NCI-H1436 (cell line): ENCODE measurements around the gene PPARGC1A.

ENCODE experiments used
- DNase-seq: peaks from one replicate; lab custom pipeline; 2025; lab: John Stamatoyannopoulos, UW

The PPARGC1A gene

DNA sequence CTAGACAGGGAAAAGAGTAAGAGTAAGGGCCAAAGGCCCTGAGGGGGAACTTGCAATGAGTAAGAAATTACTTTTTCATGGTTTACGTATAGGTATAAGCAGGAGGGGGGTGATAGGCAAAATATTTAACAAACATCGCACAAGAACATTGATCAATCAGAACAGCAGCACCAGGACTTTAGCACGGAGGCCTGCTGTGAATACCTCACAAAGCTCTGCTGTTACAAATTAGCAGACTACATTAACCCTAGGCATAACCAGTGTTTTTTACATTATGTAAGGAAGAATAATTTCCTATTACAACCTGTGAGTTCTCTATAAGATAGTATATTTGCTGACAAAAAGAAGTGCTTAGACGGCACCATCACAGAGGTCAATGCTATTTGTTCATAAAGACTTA is 44.9 kb downstream of the PPARGC1A start:
- DNase-seq: no peak

DNA sequence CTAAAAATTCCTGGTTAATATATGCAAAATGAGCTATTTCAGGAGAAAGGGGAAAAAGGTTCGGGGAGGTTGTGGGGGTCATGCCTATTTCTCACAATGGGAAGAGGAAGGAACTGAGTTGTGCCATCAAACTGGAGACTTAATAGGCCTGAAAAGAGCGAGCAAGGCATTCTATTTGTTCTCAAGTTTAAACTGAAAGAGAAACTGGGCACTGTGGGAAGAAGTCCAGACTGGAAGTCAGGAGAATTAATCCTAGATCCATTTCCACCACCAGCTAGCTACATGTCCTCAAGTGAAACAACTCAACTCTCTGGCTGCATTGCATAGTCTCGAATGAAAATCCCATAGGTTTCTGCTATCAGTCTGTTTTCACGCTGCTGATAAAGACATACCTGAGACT is 50.6 kb downstream of the PPARGC1A start:
- no peak for DNase-seq

DNA sequence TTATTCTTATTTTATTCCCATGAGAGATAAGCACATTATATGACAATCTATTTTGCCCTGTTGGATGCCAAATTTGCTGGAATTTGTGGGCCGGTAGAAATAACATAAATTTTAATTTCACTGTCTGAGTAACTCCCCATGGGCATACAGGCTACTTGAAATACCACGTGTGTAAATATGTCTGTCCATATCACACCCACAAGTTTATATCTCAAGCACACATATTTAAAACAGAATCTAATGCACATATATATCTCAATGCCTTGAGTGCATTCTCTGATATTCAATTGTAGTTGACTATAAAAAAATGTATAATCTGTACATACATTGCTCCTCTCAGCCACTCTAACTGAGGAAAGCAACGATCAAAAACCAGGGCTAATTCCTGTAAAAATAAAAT is 51.2 kb downstream of the PPARGC1A start:
- no peak for DNase-seq

DNA sequence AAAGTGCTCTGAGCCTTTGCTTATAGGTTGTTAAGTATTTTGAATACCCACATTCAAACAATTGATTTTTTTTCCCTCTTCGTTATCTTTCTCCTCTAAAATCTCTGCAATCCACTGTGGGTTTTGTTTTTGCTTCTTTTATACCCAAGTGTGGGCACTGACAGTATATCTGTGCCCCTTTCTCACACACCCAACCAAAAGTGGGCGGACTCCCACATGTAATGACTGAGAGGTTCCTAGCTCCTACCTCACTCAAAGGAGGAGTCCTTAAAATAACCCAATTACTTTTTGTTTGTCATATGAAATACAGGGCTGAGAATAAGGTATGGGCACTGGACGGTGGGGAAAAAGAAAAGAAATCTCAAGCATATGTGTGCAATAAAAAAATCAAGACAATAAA is 51.7 kb downstream of the PPARGC1A start:
- no peak for DNase-seq

DNA sequence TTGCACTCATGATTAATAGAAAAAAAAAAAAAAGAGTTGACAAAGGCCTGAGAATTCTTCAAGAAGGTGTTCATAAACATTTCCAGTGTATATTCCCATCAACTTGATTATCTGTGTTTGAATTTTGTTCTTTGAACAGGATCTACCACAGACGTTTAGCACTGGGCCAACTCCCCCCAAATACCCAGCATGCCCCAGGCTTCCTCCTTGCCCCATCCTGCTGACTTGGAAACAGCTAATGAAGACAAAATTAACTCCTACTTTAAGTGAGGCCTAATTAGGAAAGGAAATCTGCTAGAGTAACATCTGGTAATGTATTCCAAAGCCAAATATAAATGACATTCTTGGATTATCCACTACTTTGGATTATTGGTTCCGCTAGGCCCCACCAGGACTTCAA is 52.5 kb downstream of the PPARGC1A start:
- DNase-seq: no peak

DNA sequence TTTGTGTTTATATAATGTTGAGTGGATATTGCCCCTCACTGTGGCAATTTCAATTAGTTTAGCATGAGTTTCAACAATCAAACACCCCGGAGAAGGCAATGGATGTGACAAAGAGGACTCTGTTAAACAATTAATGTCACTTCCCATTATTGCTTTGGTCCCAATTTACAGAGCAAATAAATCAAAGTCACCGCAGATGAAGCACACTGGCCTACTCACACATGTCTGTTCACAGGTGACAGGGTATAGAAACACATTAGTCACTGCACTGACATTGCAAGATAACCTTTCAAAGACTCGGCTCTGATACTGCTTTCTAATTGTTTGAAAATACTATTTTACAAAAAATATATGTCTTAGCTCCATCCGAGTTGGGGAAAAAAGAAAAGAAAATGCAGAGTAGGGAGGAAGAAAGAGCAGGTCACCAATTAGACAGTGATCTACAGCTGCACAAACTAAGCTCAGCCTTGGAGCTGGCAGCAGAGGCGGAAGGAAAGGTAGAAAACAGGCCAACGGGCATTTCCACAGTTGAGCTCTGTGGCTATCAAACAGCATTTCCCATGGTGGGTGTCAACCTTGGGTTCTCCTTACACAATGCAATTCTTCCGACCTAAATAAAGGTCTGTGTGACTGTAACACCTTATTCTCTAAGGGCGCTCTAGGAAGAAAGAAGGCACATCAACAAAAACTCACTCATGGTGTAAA is 53.9 kb downstream of the PPARGC1A start:
- no peak for DNase-seq

DNA sequence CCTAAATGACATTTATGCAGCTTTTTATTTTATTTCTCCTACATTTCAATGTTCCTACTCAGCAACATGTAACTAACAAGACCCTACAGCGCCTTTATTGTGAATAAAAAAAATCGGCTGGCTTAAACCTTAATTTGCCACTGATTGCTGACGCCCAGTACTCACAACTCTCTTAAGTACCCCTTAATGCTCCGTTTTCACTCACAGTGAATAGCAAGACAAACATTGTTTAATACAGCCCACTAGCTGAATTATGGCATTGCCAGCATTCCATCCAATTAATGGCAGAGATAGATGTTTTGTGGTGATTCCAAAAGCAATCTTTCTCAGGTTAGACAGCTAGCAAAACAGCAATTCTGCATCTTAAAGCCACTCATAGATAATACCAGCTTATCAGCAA is 61.1 kb downstream of the PPARGC1A start:
- DNase-seq: peak; percentile 57

- DNase-seq: no peak
Observed at GRCh38 chr4:23828020-23828715, 61.7 kb downstream of the PPARGC1A start.

DNA sequence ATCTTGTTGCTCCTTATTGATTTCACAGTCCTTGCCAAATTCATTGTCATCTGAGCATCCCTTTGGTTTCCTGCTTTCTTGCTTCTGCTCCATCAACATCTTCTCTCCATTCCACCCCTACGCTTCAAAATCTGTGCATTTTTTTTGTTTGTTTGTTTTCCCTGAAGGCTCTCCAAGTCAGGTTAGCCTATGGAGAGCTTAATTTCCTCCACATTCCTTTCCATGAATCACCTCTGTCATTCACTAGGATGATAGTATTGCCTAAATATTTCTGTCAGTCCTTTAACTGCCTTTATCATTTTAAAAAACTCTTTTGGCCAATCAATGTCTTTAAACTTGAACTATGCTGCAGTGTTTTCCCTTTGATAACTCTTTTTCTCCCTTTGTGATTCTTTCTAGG is 67.7 kb downstream of the PPARGC1A start:
- DNase-seq: no peak

- DNase-seq: no peak
Observed at GRCh38 chr4:23819041-23819511, 70.8 kb downstream of the PPARGC1A start.

DNA sequence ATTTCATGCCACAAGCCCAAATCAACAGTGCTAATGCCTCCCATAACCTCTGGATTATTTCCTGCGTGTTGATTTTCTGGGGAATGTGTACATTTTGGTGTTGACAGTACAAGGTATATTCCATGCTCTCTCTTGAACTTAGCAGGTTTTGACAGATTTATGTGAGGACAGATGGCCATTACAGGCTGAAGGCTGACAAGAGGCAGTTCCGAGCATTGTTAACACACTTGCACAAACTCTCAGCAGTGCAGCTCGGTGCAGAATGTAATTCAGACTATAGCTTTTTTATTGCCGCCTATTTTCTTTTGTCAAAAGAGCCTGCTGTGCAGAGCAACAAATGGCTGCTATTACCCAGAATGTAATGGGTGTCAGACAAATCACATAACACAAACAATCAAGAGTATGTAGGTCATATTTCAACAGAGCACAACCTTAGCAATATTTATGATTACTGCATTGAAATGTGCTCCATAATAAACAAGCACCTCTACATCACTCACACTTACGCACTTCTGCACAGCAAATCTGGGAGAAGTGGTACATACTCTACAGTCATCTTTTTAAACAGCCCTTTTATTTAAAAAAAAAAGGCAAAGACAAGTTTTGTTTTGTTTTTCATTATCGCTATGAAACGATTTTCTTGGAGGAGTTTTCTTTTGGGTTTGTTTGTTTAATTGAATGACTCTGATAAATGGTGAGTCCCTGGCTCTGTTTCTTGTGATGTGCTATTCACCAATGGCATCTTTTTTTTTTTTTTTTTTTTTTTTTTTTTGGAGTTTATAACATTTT is 71.6 kb downstream of the PPARGC1A start:
- DNase-seq: peak; percentile 55

DNA sequence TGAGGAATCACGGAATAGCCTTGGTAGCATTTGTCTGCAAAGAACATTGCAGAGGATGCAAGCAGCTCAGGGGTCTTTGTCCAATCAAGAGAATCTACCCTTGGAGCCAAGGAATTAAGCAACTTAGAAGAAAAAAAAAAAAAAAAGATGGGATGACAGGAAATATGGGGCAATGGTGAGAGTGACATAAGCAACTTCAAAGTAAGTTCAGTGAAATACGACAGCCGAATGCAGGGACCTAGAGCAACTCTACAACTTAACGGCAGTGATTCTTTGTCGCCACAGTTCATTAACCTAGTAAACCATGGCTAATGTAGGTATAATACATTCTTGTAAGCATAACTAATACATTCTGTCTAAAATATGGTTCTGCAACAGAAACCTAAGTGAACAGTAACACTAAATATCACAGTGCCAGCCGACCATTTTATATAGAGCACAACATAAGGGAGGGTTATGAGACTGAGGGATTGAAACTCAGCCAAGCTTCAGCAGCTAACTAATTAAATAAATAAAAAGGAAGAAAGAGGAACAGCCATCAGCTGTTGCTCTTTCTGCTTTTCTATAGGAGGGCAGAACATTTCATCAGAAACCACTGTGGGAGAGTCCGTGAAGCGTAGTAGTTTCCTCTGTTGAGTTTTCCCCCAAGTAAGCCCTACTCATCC is 74.7 kb downstream of the PPARGC1A start:
- no peak for DNase-seq

DNA sequence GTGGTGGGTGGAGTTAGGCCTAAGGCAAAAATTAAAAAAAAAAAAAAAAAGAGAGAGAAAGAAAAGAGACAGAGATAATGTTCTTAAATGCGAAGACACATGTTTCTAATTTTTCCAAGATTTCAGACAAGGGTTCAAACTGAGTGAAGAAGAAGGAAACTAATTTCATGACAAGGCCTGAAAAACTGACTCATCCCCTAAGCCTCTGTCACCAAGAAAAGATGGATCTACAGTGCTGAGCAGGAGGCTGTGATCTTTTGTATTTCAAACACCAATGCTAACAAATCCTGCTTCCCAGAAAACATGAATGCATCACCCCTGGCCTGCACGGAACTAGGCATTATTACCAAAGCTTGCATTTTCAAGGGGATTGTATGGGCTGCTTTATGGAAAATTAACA is 75.3 kb downstream of the PPARGC1A start:
- DNase-seq: no peak

- DNase-seq: no peak
Observed at GRCh38 chr4:23811161-23811560, 78.7 kb downstream of the PPARGC1A start.

DNA sequence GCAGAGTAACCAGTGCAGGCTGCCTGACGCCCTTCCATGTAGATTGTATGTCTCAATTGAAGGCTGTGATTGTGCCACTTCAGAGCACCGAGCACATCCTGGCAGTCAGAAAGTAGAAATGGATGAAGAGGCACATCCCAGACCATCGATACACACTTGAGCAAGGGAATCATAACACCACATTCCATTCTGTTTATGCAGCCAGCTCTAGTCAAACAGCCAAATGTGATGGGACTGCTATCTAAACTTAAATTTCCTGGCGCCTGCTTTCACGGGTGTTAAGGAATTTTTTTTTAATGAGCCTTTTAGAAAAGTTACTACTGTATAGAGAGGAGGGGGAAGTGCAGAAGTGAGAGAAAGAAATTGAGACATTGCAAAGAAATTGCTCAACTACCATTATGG is 84.4 kb downstream of the PPARGC1A start:
- DNase-seq: no peak

GRCh38 chr4:23789762-23790161 is 100.1 kb downstream of the PPARGC1A start:
- no peak for DNase-seq

DNA sequence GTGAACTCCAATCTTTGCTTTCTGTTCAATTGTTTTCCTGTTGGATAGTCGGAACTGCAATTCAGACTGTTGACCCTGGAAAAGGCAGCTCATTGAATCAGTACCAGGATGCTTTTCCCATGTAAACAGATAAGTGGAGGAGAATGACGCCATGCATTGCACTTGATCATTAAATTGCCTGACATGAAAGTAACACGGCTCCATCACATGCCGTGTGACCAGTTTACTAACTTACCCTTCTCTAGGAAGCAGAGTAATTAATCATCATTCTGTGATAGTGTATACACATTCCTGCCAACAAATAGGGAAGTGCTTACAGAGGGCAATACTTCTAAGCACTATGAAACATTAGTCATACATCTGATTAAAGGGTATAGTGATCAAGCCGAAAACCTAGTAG is 101.4 kb downstream of the PPARGC1A start:
- DNase-seq: no peak

DNA sequence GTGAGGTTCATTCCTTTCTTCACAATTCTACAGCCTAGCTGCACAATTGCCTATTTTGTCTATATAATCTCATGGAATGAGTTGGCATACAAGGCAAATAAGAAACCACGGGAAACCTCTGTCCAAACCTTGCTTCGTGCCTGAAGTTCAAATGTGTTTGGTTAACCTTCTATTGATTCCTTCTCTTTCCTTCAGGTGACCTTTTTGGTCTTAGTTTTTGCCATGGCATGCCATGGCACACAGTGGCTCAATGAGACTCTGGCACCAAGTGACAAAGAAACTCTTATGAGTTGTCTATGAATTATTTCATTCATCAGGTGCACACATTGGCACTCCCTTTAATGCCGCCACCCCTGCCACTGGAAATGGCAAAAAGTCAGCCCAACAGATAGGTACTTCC is 101.8 kb downstream of the PPARGC1A start:
- no peak for DNase-seq

DNA sequence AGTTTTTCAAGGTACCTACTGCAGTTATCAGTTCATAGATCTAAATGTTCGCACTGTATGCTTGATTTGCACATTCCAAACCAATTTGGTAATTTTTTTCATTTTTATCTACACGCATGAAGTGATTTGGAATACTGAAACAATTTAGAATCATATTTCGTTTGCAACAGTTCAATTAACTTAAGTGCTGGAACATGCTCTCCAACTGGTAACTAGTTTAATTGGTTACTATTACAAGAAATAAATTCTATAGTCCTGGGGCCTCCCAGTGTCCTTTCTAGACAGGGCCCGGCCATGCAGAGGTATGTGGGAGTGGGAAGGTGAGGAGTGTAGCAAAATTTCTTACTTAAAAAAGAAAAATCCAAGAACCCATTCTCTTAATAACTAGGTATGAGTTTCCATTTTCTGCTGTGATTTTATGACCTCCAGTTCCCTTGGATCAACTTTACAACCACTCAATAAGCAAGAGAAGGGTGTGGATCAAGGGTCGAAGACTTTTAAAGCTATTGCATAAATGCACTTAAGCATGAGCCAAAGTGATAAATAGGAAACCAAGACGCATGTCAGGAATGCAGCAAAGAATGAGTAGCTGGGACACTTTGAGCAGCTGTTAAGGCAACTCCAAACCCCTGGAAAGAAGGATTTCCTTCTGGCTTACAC is 106.9 kb downstream of the PPARGC1A start:
- no peak for DNase-seq

- DNase-seq: no peak
Observed at GRCh38 chr4:23779839-23780238, 110.0 kb downstream of the PPARGC1A start.

- no peak for DNase-seq
Observed at GRCh38 chr4:23779422-23779821, 110.4 kb downstream of the PPARGC1A start.

DNA sequence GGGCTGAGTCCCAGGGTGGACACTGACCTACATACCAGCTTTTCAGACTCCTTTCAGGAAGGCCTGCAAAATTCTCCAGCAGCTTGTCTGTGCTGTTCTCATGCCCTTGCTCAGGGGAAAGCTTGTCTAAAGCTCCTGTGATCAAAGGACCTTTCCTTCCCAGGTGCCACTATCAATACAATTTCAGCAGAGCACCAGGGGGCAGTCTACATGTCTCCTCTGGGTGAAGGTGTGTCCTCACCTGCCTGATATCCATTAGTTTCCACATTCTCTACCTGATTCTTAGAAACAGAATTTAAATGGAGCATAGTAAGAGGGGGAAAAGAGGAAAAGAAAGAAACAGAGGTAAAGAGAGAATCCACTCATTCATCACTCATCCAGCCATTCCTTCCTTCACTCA is 114.2 kb downstream of the PPARGC1A start:
- DNase-seq: no peak
